Measurements from ENCODE around the gene EML4.

DNA sequence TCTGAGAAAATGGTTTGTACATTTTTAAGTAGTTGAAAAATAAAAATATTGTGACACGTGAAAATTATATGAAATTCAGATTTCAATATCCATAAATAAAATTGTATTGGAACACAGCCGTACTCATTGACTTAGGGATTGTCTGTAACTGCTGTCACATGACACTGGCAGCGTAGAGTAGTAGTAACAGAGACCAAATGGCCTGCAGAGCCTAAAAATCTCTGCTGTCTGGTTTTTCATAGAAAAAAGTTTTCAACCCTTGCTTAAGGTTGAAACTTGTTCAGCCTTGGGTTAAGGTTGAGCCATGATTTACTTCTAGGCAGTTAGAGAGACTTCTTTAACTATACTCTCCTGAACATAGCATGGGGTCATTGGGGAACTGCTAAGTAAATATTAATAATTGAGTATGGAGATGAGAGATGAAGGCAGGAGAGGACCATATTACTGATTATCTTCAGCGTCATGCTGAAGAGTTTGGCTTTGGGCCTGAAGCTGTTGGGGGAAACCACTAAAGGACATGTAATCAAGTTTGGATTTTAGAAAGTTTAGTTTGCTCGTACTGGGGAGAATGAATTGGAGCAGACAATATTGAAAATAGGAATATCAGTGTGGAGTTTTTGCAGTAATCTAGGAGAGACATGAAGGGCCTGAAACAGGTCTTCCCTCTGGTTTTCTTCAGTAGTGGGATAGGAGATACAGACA lies 16.2 kb downstream of the EML4 start:
- TF ChIP-seq, protein P1, sequence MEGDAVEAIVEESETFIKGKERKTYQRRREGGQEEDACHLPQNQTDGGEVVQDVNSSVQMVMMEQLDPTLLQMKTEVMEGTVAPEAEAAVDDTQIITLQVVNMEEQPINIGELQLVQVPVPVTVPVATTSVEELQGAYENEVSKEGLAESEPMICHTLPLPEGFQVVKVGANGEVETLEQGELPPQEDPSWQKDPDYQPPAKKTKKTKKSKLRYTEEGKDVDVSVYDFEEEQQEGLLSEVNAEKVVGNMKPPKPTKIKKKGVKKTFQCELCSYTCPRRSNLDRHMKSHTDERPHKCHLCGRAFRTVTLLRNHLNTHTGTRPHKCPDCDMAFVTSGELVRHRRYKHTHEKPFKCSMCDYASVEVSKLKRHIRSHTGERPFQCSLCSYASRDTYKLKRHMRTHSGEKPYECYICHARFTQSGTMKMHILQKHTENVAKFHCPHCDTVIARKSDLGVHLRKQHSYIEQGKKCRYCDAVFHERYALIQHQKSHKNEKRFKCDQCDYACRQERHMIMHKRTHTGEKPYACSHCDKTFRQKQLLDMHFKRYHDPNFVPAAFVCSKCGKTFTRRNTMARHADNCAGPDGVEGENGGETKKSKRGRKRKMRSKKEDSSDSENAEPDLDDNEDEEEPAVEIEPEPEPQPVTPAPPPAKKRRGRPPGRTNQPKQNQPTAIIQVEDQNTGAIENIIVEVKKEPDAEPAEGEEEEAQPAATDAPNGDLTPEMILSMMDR (IDR thresholded peaks at IDR 0.05), result no peak
- TF ChIP-seq, protein P2, sequence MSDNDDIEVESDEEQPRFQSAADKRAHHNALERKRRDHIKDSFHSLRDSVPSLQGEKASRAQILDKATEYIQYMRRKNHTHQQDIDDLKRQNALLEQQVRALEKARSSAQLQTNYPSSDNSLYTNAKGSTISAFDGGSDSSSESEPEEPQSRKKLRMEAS (IDR thresholded peaks at IDR 0.05; ENCODE audit: low read depth), result no peak
- TF ChIP-seq RFX5 (IDR thresholded peaks at IDR 0.05; ENCODE audit: low read length) (no peak; the same call in 1 of the 2 replicates), EZH2phosphoT487 (IDR thresholded peaks at IDR 0.05; ENCODE audit: borderline replicate concordance, low read depth) (no peak), NRF1 (IDR thresholded peaks at IDR 0.05; ENCODE audit: low read depth, low read length) (no peak), GABPA (IDR thresholded peaks at IDR 0.05; ENCODE audit: low read depth) (no peak), GATA2 (CRISPR knock-in tag; IDR thresholded peaks at IDR 0.05) (no peak), EP300 (IDR thresholded peaks at IDR 0.05; ENCODE audit: borderline replicate concordance in 1 of 2, low read depth in 1 of 2, low read length in 1 of 2) (no peak), FOSL2 (IDR thresholded peaks at IDR 0.05; ENCODE audit: borderline replicate concordance, low read depth) (no peak), YY1 (IDR thresholded peaks at IDR 0.05; ENCODE audit: low read depth) (no peak)
- TF ChIP-seq, protein P3, sequence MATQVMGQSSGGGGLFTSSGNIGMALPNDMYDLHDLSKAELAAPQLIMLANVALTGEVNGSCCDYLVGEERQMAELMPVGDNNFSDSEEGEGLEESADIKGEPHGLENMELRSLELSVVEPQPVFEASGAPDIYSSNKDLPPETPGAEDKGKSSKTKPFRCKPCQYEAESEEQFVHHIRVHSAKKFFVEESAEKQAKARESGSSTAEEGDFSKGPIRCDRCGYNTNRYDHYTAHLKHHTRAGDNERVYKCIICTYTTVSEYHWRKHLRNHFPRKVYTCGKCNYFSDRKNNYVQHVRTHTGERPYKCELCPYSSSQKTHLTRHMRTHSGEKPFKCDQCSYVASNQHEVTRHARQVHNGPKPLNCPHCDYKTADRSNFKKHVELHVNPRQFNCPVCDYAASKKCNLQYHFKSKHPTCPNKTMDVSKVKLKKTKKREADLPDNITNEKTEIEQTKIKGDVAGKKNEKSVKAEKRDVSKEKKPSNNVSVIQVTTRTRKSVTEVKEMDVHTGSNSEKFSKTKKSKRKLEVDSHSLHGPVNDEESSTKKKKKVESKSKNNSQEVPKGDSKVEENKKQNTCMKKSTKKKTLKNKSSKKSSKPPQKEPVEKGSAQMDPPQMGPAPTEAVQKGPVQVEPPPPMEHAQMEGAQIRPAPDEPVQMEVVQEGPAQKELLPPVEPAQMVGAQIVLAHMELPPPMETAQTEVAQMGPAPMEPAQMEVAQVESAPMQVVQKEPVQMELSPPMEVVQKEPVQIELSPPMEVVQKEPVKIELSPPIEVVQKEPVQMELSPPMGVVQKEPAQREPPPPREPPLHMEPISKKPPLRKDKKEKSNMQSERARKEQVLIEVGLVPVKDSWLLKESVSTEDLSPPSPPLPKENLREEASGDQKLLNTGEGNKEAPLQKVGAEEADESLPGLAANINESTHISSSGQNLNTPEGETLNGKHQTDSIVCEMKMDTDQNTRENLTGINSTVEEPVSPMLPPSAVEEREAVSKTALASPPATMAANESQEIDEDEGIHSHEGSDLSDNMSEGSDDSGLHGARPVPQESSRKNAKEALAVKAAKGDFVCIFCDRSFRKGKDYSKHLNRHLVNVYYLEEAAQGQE (IDR thresholded peaks at IDR 0.05; ENCODE audit: low read depth, low read length), result no peak
- TF ChIP-seq, protein P4, sequence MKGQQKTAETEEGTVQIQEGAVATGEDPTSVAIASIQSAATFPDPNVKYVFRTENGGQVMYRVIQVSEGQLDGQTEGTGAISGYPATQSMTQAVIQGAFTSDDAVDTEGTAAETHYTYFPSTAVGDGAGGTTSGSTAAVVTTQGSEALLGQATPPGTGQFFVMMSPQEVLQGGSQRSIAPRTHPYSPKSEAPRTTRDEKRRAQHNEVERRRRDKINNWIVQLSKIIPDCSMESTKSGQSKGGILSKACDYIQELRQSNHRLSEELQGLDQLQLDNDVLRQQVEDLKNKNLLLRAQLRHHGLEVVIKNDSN (IDR thresholded peaks at IDR 0.05; ENCODE audit: borderline replicate concordance, low read depth), result no peak

All from SK-N-SH (cell line).